Activated CD4-positive, CD25-positive, alpha-beta regulatory T cell (primary cell): Measurements from ENCODE around the gene OR56A4.

Experiments used
- DNase-seq, 4 experiments: peaks; one replicate each; lab custom pipeline; 2025; lab: John Stamatoyannopoulos, UW

Gene OR56A4, protein sequence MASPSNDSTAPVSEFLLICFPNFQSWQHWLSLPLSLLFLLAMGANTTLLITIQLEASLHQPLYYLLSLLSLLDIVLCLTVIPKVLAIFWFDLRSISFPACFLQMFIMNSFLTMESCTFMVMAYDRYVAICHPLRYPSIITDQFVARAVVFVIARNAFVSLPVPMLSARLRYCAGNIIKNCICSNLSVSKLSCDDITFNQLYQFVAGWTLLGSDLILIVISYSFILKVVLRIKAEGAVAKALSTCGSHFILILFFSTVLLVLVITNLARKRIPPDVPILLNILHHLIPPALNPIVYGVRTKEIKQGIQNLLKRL

DNA sequence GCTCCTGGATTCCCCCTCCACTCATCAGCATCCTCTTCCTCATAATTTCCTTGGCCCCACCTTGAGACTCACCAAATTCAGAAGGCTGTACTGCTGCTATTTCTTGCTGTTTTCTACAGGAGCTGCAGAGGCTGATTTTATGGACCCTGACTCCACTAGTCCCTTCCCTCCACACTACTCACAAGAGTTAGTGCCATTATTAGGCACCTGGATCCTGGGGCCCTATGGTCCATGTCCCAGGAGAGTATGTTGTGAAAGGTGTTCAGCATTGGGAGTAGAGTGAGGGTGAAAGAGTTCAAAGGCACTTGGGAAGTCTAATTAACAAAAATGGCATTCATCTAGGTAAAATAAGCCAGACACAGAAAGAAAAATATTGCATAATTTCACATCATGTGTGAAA is at the start of gene OR56A4:
TSS of gene OR56A4 (minus strand) at position 101 of the 400 bp plus-strand sequence. CDS start 3,954 bp downstream, outside the sequence.
- DNase-seq = no peak

DNA sequence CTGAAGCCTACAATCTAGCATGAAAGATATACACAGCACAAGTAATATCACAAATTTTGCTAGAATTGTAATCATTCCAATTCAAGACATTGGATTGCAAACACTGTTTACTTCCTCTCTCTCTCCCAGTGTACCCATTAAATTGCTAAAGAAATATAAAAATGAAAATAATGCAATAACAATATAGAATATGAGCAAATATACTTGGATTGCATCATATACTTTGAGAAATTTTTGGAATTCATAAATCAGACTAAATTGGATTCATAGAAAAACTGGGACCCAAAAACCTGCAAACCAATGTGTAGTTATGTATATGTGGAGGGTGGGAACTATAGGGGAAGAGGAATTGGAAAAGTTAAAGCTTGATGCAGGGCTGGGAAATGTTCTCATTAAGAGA is 48.8 kb upstream of the OR56A4 start:
- DNase-seq = no peak

DNA sequence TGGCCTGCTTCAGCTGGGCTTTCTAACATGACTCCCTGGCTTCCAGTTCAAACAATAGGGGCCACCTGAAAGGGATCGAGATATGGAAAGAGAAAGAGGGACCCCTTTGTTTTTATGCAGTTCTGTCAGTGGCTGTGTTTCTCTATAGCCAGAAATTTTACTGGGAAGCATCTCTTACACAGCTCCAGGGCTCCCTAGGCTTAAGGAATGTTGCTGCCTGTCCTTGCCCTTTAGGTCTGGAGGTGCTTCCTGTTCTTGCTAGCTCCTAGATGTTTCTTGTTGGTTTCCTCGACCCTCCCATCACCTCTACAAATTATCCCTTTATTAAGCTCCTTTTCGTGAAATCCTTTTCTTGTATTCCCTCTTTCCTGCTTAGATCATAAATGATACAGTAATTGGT is 45.6 kb upstream of the OR56A4 start:
- DNase-seq = no peak

DNA sequence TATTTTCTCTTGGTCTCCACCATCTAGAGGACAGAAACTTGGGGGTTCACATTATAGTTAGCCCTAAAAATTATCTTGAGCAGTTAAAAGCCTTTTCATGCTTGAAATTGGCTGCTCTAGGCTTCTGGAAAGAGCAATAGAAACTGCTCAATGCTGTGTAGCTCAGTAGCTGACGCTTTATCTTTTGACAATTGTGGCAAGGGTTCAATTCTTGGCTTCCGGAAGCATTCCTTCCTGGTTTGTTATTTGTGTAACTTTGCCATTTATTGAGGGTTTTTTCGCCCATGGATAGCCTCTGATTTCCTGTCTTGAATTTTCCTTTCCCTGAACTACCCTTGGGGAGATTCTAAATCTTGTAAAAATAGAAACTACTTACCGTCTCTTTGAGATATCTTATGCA is 34.1 kb upstream of the OR56A4 start:
- DNase-seq = no peak

DNA sequence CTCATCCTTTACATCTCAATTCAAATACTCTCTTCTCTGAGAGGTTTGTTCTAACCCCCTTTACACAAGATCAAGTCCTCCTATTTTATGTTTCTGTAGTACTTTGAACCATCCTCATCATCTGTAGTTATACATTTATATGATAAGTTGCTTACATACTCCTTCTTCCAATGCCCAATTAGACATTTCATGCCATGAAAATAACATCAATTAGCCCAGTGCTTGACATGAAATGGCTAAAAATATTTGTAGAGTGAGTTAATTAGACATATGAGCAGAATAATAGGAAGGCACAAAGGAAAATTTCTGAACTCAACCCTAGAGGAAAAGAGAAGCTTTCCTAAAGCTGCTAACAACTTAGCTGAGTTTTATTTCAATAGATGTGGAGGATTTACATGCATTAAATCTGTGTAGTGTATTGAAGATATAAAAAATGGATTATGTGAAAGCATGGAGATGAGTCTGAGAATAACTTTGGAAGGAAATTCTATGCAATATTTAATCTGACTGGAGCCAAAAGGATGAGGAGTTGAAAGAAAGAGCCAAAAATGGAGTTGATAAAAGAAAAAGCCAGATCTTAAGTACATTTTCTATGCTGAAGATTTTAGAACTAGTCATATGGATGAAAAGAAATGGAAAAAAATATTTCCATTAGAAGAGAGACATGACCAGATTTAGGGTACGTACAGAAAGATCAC is 24.1 kb upstream of the OR56A4 start, which contains the start of gene OR56A1:
TSS of gene OR56A1 (minus strand) at position 51 of the 698 bp plus-strand sequence. CDS start 3,066 bp downstream, outside the sequence.
- no peak for DNase-seq

DNA sequence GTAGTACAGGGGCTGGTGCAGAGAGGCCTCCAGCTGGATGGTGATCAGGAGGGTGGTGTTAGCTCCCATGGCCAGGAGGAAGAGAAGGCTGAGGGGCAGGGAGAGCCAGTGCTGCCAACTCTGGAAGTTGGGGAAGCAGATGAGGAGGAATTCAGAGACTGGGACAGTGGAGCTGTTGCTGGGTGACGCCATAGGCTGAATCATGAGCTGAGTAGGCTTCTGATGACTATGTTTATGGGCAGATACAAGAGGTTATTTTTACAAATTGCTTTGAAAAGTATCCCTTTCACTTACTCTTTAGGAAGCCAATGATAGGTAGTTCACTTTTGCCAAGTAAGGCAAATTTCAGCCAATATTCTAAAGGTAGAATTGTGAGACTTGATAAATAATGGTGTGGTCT is 20.8 kb upstream of the OR56A4 start:
- DNase-seq = no peak

DNA sequence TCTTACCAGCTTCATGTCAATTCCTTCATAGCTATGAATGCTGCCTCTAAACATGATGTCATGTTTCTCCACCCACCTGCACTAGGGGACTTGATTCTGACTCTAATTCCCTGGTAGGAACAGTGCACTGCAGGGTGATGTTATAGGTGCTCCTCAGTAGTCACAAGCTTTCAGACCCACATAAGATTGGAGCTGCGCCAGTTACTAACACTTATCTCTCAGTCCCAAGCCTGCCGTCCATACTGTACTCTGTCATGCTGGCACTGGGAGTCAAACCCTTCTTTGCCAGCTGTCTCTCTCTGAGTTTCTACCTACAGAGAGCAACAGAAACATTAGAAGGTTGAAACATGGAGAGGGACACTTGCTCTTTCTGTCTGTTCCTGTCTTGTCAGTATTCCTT is 18.3 kb upstream of the OR56A4 start:
- no peak for DNase-seq

DNA sequence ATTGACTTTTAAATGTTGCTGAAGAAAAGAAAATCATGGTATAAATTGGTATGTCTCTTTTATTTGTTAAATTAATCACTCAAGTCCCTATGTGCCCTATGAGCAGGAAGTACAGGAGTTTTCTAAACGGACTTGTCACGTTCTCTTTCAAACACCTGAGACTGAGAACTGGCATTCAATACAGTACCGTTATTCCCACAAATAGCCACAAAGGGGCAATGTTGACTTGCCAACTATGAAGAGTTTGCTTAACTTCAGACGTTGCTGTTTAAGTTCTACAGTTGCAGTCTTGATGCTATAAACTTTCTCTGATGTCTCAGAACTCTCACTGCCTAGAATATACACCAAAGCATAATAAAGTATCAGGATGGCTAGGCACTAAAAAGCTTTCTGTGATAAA is 16.2 kb upstream of the OR56A4 start:
- no peak for DNase-seq

DNA sequence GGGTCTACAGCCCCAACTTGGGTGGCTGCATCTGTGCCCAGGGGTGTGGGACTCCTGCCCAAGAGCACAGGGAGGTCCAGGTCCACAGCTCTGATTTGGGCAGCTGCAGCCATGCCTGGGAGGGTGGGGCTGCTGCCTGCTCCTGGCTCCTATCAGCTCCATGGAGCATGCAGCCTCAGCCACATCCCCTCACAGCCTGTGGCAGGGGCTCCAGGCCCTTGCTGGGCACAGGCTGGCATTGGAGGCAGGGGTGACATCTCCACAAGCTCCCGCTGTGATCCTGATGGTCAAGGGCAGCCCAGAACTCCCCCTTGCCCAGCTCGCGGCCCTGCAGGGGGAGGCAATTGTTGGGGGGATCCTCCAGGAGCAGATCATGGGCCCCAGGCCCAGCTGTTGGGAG is 6.3 kb upstream of the OR56A4 start:
- DNase-seq = no peak

DNA sequence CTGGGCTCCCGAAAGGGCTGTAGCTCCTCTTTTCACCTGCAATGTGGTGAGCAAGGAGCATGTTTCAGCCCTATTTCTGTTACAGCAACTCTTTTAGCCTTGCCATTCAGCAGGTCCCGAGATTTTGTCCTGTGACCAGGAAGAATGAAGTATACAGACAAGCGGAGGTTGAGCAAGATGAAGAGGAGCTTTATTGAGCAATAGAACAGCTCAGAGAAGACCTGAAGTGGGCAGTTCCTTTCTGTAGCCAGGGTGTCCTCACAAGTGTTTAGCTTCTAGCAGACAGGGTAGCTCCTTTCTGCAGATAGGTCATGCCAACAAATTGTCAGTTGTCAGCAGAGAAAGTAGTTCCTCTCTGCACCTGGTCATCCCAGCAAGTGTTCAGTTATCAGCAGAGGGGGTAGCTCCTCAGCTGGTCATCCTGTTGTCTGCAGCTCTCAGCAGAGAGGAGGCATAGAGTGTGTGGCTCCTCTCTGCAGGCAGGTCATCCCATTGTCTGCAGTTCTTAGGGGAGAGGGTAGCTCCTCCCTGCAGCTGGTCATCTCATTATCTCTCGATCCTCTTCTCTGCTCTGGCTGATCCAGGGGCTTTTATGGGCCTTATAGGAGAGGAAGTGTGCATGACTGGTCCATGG is 5.4 kb upstream of the OR56A4 start:
- DNase-seq = no peak

DNA sequence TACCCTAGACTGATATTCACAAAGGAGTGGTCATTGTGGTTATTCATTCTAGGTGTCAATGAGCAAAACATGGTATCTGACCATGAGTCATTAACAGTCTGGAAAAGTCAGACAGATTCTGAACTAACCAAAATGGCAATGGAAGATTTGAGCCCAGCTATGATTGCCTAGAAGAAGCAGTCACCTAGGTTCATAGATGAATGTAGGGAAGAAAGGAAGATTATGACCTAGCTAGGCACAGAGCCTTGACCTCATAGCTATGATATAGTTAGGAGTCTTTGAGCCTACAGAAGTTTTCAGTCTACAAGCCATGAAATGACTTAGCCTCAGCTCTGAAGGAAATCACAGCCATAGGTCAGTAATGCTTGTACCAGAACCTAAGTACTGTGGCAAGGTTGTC is 351 bp downstream of the OR56A4 start:
- DNase-seq = no peak

DNA sequence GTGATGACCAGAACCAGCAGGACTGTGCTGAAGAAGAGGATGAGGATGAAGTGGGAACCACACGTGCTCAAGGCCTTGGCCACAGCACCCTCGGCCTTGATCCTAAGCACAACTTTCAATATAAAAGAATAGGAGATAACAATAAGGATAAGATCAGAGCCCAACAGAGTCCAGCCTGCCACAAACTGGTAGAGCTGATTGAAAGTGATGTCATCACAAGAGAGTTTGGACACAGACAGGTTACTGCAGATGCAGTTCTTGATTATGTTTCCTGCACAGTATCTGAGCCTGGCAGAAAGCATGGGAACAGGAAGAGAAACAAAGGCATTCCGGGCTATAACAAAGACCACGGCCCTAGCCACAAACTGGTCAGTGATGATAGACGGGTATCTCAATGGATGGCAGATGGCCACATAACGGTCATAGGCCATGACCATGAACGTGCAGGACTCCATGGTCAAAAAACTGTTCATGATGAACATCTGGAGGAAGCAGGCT is 4.5 kb downstream of the OR56A4 start:
- DNase-seq = no peak

DNA sequence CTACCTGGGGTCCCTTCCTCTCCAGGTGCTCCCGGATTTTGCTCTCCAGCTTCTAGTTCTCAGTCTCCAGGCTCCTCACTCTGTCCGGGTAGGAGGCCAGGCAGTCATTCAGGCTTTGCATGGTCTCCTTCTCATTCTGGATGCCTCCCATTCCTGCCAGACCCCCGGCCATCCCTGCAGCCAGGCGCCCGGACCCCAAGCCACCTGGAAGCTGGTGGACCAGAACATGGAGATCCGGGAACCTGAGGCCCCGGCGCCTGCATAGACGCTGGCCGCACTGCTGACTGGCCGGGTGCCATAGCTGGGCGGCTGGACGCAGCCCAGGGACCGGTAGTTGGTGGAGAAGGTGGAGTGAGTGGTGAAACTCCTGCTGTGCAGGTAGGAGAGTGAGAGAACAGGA is 12.0 kb downstream of the OR56A4 start:
- no peak for DNase-seq

DNA sequence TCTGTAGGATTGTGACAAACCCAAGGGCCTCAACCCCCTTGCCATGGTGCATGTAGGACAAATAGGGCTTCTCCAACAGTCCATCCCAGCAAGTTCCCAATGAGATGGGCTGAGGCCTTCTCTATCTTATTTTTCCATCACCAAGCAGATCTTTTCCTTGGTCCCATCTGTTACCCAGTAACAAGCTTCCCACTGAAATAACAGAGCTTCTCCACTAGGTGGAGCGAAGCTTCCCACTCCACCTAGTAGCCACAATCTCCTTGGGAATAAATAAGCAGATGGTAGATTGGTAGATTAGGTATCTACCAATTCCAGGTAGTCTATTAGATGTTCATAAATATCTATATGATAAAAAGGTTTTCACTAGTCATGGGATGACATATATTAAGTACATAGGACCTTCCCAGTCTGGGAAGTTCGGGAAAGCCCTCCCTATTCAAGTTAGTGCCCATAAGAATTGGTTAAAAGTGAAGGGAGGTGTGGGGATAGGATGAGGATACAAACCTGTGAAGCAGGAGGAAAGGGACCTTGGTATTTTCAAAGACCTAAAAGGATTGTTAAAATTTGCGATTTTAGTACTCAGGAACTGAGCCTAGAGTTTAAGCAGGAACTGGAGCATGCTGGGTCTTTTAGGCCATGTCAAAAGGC is 14.0 kb downstream of the OR56A4 start:
- DNase-seq = no peak

DNA sequence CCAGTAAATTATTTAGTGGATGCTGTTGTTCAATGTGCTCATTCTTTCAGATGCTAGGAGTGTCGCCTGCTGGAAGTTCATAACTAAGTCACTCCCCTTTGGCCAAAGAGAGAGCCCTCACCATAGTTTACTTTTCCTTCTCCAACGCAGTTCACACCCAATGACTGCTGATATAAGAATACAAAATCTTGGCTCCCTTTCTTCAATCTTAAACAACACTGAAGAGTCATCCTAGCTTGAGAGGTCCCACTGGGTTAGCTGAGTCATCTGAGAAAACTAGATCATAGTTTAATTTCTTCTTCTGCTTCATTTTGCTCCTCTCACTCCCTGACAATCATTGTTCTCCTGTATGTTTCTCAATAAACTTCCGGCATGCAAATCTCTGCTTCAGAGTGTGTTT is 14.6 kb downstream of the OR56A4 start:
- no peak for DNase-seq

DNA sequence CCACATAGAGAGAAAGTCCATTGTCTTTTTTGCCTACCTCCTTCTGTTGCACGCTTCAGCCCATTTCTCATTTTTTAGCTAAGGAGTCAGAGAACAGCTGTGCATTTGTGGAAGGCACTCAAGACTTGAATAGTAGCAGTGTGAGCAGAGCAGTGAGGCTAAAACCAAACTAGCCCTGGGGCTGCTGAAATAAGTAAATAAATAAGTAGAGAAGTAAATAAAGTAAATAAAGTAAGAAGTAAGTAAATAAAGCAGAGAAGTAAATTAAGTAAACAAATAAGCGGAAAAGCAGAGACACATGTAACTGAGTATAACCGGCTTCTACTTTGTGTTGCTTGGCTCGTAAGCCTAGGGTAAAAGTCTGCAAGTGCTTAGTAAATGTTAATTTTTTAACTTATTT is 17.5 kb downstream of the OR56A4 start:
- no peak for DNase-seq

DNA sequence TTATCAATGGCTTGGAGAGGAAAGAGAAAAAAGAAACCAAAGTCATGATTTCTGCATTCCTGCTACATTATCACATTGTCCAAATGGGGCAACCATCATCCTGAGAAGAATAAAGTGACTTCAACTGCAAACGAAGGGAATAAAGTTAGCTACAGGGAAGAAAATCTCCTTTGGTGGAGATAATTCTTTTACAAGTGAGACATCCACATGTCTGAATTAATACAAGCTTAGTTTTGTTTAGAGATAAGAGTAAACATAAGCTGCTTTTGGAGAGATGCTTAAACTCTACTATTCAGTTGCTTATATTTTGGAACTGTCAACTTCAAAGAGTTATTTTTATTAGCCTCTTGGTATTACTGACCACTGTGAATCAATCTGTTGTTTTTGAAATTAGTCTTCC is 19.9 kb downstream of the OR56A4 start, which contains the start of gene OR52L1:
TSS of gene OR52L1 (minus strand) at position 101 of the 400 bp plus-strand sequence. CDS start at position 46, 55 bp downstream.
- no peak for DNase-seq

DNA sequence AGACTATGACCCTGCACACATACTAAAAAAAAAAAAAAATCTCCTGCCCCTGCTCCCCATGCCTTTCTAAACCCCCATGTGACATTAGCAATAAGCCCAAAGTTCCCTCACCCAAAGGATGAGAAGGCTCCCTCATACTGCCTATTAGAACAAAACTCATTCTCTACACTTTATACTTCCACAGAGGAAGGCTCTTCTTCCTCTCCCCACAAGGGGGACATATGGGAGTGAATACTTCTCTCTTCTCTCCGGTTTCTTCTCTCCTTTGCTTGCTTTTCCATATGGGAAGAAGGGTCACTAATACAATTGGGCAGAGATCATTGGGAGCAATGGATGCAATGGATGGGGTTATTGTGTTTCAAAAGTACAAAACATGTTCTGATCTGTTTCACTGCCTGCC is 23.3 kb downstream of the OR56A4 start:
- no peak for DNase-seq

DNA sequence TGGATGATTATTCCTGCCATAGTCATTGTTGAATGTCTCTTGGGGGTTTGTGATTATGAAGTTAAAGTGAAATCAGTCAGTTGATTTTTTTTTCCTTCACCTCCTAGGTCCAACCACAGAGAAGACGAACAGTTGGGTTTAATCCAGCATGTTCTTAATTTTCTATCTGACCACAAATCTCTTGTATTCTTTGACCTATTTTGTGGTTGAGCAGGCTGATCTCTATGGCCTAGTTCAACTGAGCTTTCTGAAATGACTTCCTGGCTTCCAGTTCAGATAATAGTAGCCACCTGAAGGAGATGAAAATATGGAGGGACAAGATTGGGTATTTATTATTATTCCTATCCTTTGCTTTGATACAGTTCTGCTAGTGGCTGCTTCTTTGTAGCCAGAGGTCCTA is 33.2 kb downstream of the OR56A4 start:
- no peak for DNase-seq

DNA sequence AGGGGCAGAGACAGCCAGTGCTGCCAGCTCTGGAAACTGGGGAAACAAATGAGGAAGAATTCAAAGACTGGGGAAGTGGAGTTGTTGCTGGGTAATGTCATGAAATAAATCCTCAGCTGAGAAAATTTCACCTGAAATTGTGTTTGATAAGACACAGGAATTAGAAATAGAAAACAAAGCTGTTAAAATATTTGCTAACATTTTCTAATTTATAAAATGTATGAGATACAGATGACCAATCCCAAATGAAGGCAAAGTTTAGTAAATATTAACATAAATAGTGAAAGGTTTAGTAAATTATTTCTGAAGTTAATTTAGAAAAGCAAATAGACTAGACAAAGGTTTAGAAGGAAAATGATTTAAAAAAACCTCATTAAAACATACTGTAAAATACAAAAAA is 38.4 kb downstream of the OR56A4 start, which contains the start of gene OR56A5:
TSS of gene OR56A5 (minus strand) at position 101 of the 400 bp plus-strand sequence. CDS start at position 101, 0 bp downstream.
- DNase-seq = no peak

DNA sequence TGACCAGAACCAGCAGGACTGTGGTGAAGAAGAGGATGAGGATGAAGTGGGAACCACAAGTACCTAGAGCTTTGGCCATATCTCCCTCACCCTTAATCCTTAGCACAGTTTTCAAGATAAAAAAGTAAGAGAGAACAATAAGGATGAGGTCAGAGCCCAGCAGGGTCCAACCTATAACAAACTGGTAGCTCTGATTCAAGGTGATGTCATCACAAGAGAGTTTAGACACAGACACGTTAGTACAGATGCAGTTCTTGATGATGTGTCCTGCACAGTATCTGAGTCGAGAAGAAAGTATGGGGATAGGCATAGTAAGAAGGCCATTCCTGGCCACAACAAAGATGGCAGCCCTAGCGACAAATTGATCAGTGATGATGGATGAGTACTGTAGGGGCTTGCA is 39.0 kb downstream of the OR56A4 start:
- DNase-seq = no peak

DNA sequence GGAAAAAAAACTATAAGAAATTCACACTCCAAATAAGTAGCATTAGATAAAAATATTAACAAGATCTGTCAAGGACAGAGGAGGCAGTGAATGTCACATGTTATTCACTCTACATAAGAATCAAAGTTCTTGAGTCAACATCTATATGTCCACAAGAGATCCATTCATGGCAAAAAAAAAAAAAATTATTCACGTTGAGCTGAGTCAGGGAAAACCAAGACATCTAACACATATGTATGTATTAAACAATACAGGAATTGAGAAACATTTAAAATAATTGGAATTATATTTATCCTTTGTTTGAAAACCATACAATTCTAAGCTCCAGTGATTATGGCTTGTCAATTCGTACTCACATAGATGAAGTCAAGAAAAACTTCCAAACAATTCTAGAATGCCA is 39.8 kb downstream of the OR56A4 start:
- DNase-seq = no peak
